HEK293T (cell line): ENCODE results near the gene TIE1.

ENCODE experiments used
- CTCF ChIA-PET: fragments of 350-600 bp; formaldehyde crosslinking; extraction: SDS; loops from one replicate; lab custom pipeline; 2021; ENCODE audit warnings: antibody characterized with exemption, inconsistent platforms; lab: Yijun Ruan, JAX
- POLR2A ChIA-PET: fragments of 350-600 bp; formaldehyde crosslinking; extraction: SDS; loops from one replicate; lab custom pipeline; 2020; ENCODE audit warnings: antibody characterized with exemption, inconsistent platforms; lab: Yijun Ruan, JAX
- DNase-seq: peaks from one replicate; pipeline ENCODE4 v3.0.0; 2012; ENCODE audit warnings: mixed read lengths; ENCODE audit errors: extremely low spot score
- ARNT ChIP-seq: fragments of 450-650 bp; IDR thresholded peaks from 2 replicates; pipeline ENCODE4 v1.6.1; 2017; ENCODE audit warnings: mild to moderate bottlenecking
- BHLHE40 ChIP-seq: fragments of 450-650 bp; IDR thresholded peaks from 2 replicates; pipeline ENCODE4 v1.6.1; 2016; ENCODE audit warnings: mild to moderate bottlenecking, moderate library complexity, borderline replicate concordance
- CTBP1 ChIP-seq: fragments of 450-650 bp; IDR thresholded peaks from 2 replicates; pipeline ENCODE4 v1.6.1; 2016; ENCODE audit warnings: borderline replicate concordance
- ELF4 ChIP-seq: fragments of 450-650 bp; IDR thresholded peaks from 2 replicates; pipeline ENCODE4 v1.6.1; 2017; ENCODE audit warnings: antibody characterized with exemption
- FOXA1 ChIP-seq: fragments of 450-650 bp; IDR thresholded peaks from 2 replicates; pipeline ENCODE4 v1.6.1; 2016; ENCODE audit warnings: mild to moderate bottlenecking
- FOXK2 ChIP-seq: fragments of 450-650 bp; IDR thresholded peaks from 2 replicates; pipeline ENCODE4 v1.6.1; 2016; ENCODE audit warnings: mild to moderate bottlenecking
- FOXM1 ChIP-seq: fragments of 450-650 bp; IDR thresholded peaks from 2 replicates; pipeline ENCODE4 v1.6.1; 2017; ENCODE audit warnings: mild to moderate bottlenecking, borderline replicate concordance
- HDGF ChIP-seq: fragments of 450-650 bp; IDR thresholded peaks from 2 replicates; pipeline ENCODE4 v1.6.1; 2017; ENCODE audit warnings: antibody characterized with exemption, borderline replicate concordance
- L3MBTL2 ChIP-seq: fragments of 450-650 bp; conservative IDR thresholded peaks from 2 replicates; pipeline ENCODE4 v1.6.1; 2016; ENCODE audit warnings: mild to moderate bottlenecking
- LEF1 ChIP-seq: fragments of 450-650 bp; IDR thresholded peaks from 2 replicates; pipeline ENCODE4 v1.6.1; 2017; ENCODE audit warnings: mild to moderate bottlenecking, borderline replicate concordance
- NFRKB ChIP-seq: fragments of 450-650 bp; IDR thresholded peaks from 2 replicates; pipeline ENCODE4 v1.6.1; 2016; ENCODE audit warnings: mild to moderate bottlenecking, moderate library complexity
- PKNOX1 ChIP-seq: fragments of 450-650 bp; IDR thresholded peaks from 2 replicates; pipeline ENCODE4 v1.6.1; 2016
- SP1 ChIP-seq: fragments of 450-650 bp; IDR thresholded peaks from 2 replicates; pipeline ENCODE4 v1.6.1; 2017
- SUZ12 ChIP-seq: fragments of 450-650 bp; IDR thresholded peaks from 2 replicates; pipeline ENCODE4 v1.6.1; 2016; ENCODE audit warnings: mild to moderate bottlenecking
- TARDBP ChIP-seq: fragments of 450-650 bp; IDR thresholded peaks from 2 replicates; pipeline ENCODE4 v1.6.1; 2016
- ZNF384 ChIP-seq: fragments of 450-650 bp; IDR thresholded peaks from 2 replicates; pipeline ENCODE4 v1.6.1; 2016

The TIE1 gene

GRCh38 chr1:43316738-43317520 is 16.1 kb downstream of the TIE1 start:
- CTCF ChIA-PET = no interaction called here
- POLR2A ChIA-PET = interaction anchor here (0.5 kb wide), 1 partner anchor 9 kb away, joined by 3 read pairs; no protein-coding TSS in a partner anchor
- DNase-seq = no peak
- no peak for TF ChIP-seq TARDBP
- TF ChIP-seq L3MBTL2 = no peak
- no peak for TF ChIP-seq SP1
- TF ChIP-seq FOXA1 = no peak
- TF ChIP-seq ZNF384 = no peak
- TF ChIP-seq SUZ12 = no peak
- TF ChIP-seq PKNOX1 = no peak
- TF ChIP-seq FOXK2 = no peak
- no peak for TF ChIP-seq LEF1
- no peak for TF ChIP-seq BHLHE40

- no peak for DNase-seq
- TF ChIP-seq FOXK2 = no peak
- no peak for TF ChIP-seq L3MBTL2
- no peak for TF ChIP-seq BHLHE40
- TF ChIP-seq TARDBP = no peak
- no peak for TF ChIP-seq NFRKB
- TF ChIP-seq ZNF384 = no peak
- no peak for TF ChIP-seq HDGF
- TF ChIP-seq FOXM1 = no peak
- TF ChIP-seq CTBP1 = no peak
- no peak for TF ChIP-seq PKNOX1
- no peak for TF ChIP-seq ELF4
- TF ChIP-seq SP1 = no peak
- no peak for TF ChIP-seq LEF1
- no peak for TF ChIP-seq ARNT
- no peak for TF ChIP-seq FOXA1
- no peak for TF ChIP-seq SUZ12
- CTCF ChIA-PET = interaction anchor here (0.6 kb wide), 1 partner anchor 65 kb away, joined by 3 read pairs; no protein-coding TSS in a partner anchor
- POLR2A ChIA-PET = no interaction called here
Measured at GRCh38 chr1:43317817-43318471, 17.2 kb downstream of the TIE1 start.

- no peak for DNase-seq
- ChIA-PET CTCF (no interaction called here), POLR2A (no interaction called here)
- TF ChIP-seq ELF4 (no peak), ZNF384 (no peak), FOXA1 (no peak), FOXM1 (no peak), HDGF (no peak), LEF1 (no peak), L3MBTL2 (no peak), TARDBP (no peak)
Measured at GRCh38 chr1:43318831-43319230, 18.0 kb downstream of the TIE1 start.

- TF ChIP-seq ARNT (no peak), SUZ12 (no peak), ZNF384 (no peak), LEF1 (no peak), FOXM1 (no peak), L3MBTL2 (no peak), SP1 (no peak), BHLHE40 (no peak)
- CTCF ChIA-PET = no interaction called here
Measured at GRCh38 chr1:43319288-43319687, 18.5 kb downstream of the TIE1 start.

GRCh38 chr1:43319766-43320165 is 19.0 kb downstream of the TIE1 start:
- DNase-seq = no peak
- TF ChIP-seq CTBP1 (no peak), BHLHE40 (no peak), FOXK2 (no peak), L3MBTL2 (no peak), HDGF (no peak), SUZ12 (no peak), NFRKB (no peak), TARDBP (no peak), PKNOX1 (no peak), ZNF384 (no peak), SP1 (no peak), FOXA1 (no peak)
- ChIA-PET CTCF (no interaction called here), POLR2A (no interaction called here)

More at GRCh38 chr1:43319288-43319687, 18.5 kb downstream of the TIE1 start:
- no peak for DNase-seq
- POLR2A ChIA-PET = no interaction called here

- CTCF ChIA-PET = no interaction called here
- TF ChIP-seq ARNT (no peak), CTBP1 (no peak), TARDBP (no peak), FOXK2 (no peak), SP1 (no peak), PKNOX1 (no peak), ZNF384 (no peak), LEF1 (no peak), HDGF (no peak), FOXM1 (no peak), L3MBTL2 (no peak), FOXA1 (no peak), ELF4 (no peak), BHLHE40 (no peak), SUZ12 (no peak), NFRKB (no peak)
- POLR2A ChIA-PET = interaction anchor here (1.0 to 1.2 kb wide), 2 partner anchors 37 to 82 kb away, joined by 3 to 4 read pairs; no protein-coding TSS in a partner anchor
- no peak for DNase-seq
Measured at GRCh38 chr1:43321331-43321891, 20.6 kb downstream of the TIE1 start.
